Neural progenitor cell (in vitro differentiated cells): ENCODE data around the gene UPP1. TPM values are rescaled to one million over a fixed set of nuclear protein-coding genes. Genes with fewer than 3 reads are reported as not detected.

Experiments used
- DNase-seq: peaks from one replicate; pipeline ENCODE4 v3.0.0-alpha.2; 2016; ENCODE audit warnings: low spot score
- H2AFZ ChIP-seq: fragments of 200-600 bp; sonication (generic); replicated peaks from 2 replicates; pipeline ENCODE4 v1.6.1; 2016; ENCODE audit warnings: antibody characterized with exemption
- H3F3A ChIP-seq: fragments of 200-600 bp; sonication (generic); 2 replicates; pipeline ENCODE4 v1.6.1; 2016; ENCODE audit warnings: antibody characterized with exemption, low read depth
- H3K27ac ChIP-seq: fragments of 200-600 bp; sonication (generic); 2 replicates; pipeline ENCODE4 v1.5.1; 2016; ENCODE audit warnings: mild to moderate bottlenecking
- H3K27me3 ChIP-seq: fragments of 200-600 bp; sonication (generic); 2 replicates; pipeline ENCODE4 v1.6.1; 2016; ENCODE audit warnings: mild to moderate bottlenecking, moderate library complexity
- H3K36me3 ChIP-seq: fragments of 200-600 bp; sonication (generic); 2 replicates; pipeline ENCODE4 v1.5.1; 2016
- H3K4me1 ChIP-seq: fragments of 200-600 bp; sonication (generic); 2 replicates; pipeline ENCODE4 v1.6.1; 2016; ENCODE audit warnings: mixed run types
- H3K4me2 ChIP-seq: fragments of 200-600 bp; sonication (generic); 2 replicates; pipeline ENCODE4 v1.6.1; 2016
- H3K4me3 ChIP-seq: fragments of 200-600 bp; sonication (generic); 2 replicates; pipeline ENCODE4 v1.5.1; 2016
- H3K79me2 ChIP-seq: fragments of 200-600 bp; sonication (generic); 2 replicates; pipeline ENCODE4 v1.6.1; 2016; ENCODE audit warnings: low read depth
- H3K9ac ChIP-seq: fragments of 200-600 bp; sonication (generic); 2 replicates; pipeline ENCODE4 v1.6.1; 2016
- H3K9me3 ChIP-seq: fragments of 200-600 bp; sonication (generic); 2 replicates; pipeline ENCODE4 v1.5.1; 2016; ENCODE audit warnings: low read depth
- H4K20me1 ChIP-seq: fragments of 200-600 bp; sonication (generic); 2 replicates; pipeline ENCODE4 v1.6.1; 2016; ENCODE audit warnings: low read depth
- H3K27ac Mint-ChIP-seq: 3 replicates; pipeline ENCODE4 v1.8.0; 2021; ENCODE audit warnings: mixed read lengths
- H3K27me3 Mint-ChIP-seq: 2 replicates; pipeline ENCODE4 v1.8.0; 2022; ENCODE audit warnings: low read depth, mild to moderate bottlenecking, inconsistent platforms, moderate library complexity, mixed read lengths; ENCODE audit not compliant: insufficient read depth
- H3K36me3 Mint-ChIP-seq: 3 replicates; pipeline ENCODE4 v1.8.0; 2021; ENCODE audit warnings: mixed read lengths
- H3K4me1 Mint-ChIP-seq: 3 replicates; pipeline ENCODE4 v1.8.0; 2021; ENCODE audit warnings: mixed read lengths
- H3K4me3 Mint-ChIP-seq: 3 replicates; pipeline ENCODE4 v1.8.0; 2021; ENCODE audit warnings: mild to moderate bottlenecking, moderate library complexity, mixed read lengths
- H3K9me3 Mint-ChIP-seq: 3 replicates; pipeline ENCODE4 v1.8.0; 2020; ENCODE audit warnings: mixed read lengths
- EZH2 ChIP-seq: fragments of 200-600 bp; sonication (generic); IDR thresholded peaks from 2 replicates; pipeline ENCODE4 v1.6.1; 2017; ENCODE audit warnings: antibody characterized with exemption, mild to moderate bottlenecking, moderate library complexity
- EZH2phosphoT487 ChIP-seq: fragments of 200-600 bp; sonication (generic); IDR thresholded peaks from 2 replicates; pipeline ENCODE4 v1.6.1; 2017; ENCODE audit warnings: antibody characterized with exemption
- total RNA-seq: library from RNA; depleted of rRNA; stranded (reverse); fragments of >200 nt; gene quantifications from 2 replicates; pipeline ENCODE4 v1.2.3, GENCODE V29; 2015; ENCODE audit warnings: low replicate concordance
- TF ChIP-seq, protein P1 (sequence below): fragments of 200-600 bp; sonication (generic); IDR thresholded peaks from 2 replicates; pipeline ENCODE4 v1.5.1; 2017; ENCODE audit warnings: antibody characterized with exemption, mild to moderate bottlenecking

UPP1 gene
- total RNA-seq, 1 donor from 2014 or later: 11.2 TPM

DNA sequence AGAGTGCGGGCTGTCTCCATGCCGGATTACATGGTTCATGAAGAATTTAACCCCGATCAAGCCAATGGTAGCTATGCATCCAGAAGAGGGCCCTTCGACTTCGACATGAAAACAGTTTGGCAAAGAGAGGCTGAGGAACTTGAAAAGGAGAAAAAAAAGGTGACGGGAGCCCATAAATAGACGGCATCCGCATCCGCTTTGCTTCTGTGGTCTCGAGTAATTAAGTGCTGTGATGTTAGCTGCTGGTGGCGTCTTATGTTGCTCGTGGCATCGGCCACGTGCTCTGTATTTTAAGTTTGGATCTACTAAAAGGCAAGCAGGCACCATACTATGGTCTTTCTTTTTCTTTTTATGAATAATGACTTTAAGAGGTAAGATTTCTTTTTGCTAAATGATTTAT is 42.6 kb upstream of the UPP1 start:
- no peak for DNase-seq
- no peak for TF ChIP-seq EZH2phosphoT487
- no peak for TF ChIP-seq EZH2
- TF ChIP-seq, protein P1, sequence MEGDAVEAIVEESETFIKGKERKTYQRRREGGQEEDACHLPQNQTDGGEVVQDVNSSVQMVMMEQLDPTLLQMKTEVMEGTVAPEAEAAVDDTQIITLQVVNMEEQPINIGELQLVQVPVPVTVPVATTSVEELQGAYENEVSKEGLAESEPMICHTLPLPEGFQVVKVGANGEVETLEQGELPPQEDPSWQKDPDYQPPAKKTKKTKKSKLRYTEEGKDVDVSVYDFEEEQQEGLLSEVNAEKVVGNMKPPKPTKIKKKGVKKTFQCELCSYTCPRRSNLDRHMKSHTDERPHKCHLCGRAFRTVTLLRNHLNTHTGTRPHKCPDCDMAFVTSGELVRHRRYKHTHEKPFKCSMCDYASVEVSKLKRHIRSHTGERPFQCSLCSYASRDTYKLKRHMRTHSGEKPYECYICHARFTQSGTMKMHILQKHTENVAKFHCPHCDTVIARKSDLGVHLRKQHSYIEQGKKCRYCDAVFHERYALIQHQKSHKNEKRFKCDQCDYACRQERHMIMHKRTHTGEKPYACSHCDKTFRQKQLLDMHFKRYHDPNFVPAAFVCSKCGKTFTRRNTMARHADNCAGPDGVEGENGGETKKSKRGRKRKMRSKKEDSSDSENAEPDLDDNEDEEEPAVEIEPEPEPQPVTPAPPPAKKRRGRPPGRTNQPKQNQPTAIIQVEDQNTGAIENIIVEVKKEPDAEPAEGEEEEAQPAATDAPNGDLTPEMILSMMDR: no peak
- H3K27ac ChIP-seq: no peak overlapping the region
- H2AFZ ChIP-seq: no peak overlapping the region
- Mint-ChIP-seq H3K27me3 (peaks cover 19% of the 10 kb centered on the region), H3K4me3 (no peak overlapping the region), H3K36me3 (no peaks in the 10 kb centered on the region), H3K27ac (no peak overlapping the region), H3K9me3 (no peaks in the 10 kb centered on the region), H3K4me1 (no peaks in the 10 kb centered on the region)
- H3F3A ChIP-seq: no peaks in the 10 kb centered on the region
- no peaks in the 10 kb centered on the region for H3K79me2 ChIP-seq
- H3K9ac ChIP-seq: no peak overlapping the region
- H3K9me3 ChIP-seq: no peaks in the 10 kb centered on the region
- no peaks in the 10 kb centered on the region for H4K20me1 ChIP-seq
- no peak overlapping the region for H3K4me2 ChIP-seq
- H3K27me3 ChIP-seq: no peaks in the 10 kb centered on the region
- H3K4me1 ChIP-seq: no peaks in the 10 kb centered on the region
- no peaks in the 10 kb centered on the region for H3K36me3 ChIP-seq
- no peak overlapping the region for H3K4me3 ChIP-seq

DNA sequence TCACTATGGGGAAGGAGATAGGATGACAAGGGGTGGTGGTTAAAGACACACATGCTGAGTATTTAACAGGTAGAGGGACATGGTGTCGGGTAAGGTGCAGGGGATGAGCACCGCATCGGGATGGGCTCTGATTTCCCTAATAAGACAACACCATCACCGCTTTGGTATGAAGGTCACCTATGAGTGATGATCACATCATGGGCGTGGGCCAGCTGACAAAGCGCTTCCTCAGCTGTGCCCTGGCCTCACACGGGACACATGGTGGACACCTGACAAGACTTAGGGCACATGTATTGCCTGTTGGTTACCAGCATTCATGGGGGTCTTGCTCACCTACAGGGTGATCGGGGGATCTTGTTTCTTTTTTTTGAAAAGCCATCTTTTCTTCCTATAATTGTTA is 41.0 kb upstream of the UPP1 start:
- H2AFZ ChIP-seq: no peak overlapping the region
- DNase-seq: no peak
- no peaks in the 10 kb centered on the region for H3K9me3 ChIP-seq
- H3K4me1 ChIP-seq: no peaks in the 10 kb centered on the region
- H3K4me3 Mint-ChIP-seq: no peak overlapping the region
- H3K27me3 Mint-ChIP-seq: peaks cover 15% of the 10 kb centered on the region
- no peak overlapping the region for H3K27ac ChIP-seq
- no peaks in the 10 kb centered on the region for H3K9me3 Mint-ChIP-seq
- no peak overlapping the region for H3K27ac Mint-ChIP-seq
- no peaks in the 10 kb centered on the region for H3K79me2 ChIP-seq
- no peaks in the 10 kb centered on the region for H3K36me3 ChIP-seq
- H3F3A ChIP-seq: no peaks in the 10 kb centered on the region
- no peak overlapping the region for H3K4me2 ChIP-seq
- H4K20me1 ChIP-seq: no peaks in the 10 kb centered on the region
- TF ChIP-seq EZH2phosphoT487 (no peak), EZH2 (no peak)
- TF ChIP-seq, protein P1: no peak
- H3K4me3 ChIP-seq: no peak overlapping the region
- no peaks in the 10 kb centered on the region for H3K27me3 ChIP-seq
- no peak overlapping the region for H3K9ac ChIP-seq
- H3K36me3 Mint-ChIP-seq: no peaks in the 10 kb centered on the region
- no peaks in the 10 kb centered on the region for H3K4me1 Mint-ChIP-seq

DNA sequence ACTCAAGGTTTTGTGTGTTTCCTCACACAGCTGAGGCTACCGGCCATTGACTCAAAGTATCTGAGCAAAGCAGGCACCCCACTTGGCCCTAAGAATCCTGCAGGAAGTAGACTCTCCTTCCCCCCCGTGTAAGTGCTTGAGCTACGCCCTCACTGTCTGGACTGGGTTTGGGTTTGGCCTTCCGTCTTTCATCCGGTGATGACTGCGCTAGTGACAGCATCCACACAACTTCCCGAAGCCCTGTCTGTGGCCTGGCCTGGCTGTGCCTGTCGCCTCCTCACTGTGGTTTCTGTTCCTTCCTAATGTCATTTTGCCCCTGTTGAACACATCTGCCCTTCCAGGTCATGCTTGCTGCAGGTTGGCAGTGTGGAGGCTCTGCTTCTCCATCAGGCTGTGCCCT is 39.2 kb upstream of the UPP1 start:
- no peak for DNase-seq

More for the DNA sequence above, 39.2 kb upstream of the UPP1 start:
- no peaks in the 10 kb centered on the region for H3K9me3 ChIP-seq
- no peaks in the 10 kb centered on the region for H3K4me1 ChIP-seq
- H3K27me3 Mint-ChIP-seq: peaks cover 10% of the 10 kb centered on the region
- TF ChIP-seq, protein P1: no peak
- TF ChIP-seq EZH2phosphoT487 (no peak), EZH2 (no peak)
- H3K79me2 ChIP-seq: no peaks in the 10 kb centered on the region
- no peaks in the 10 kb centered on the region for H3K36me3 ChIP-seq
- H3K4me3 Mint-ChIP-seq: no peak overlapping the region
- no peak overlapping the region for H3K4me2 ChIP-seq
- no peak overlapping the region for H3K27ac ChIP-seq
- H3K4me3 ChIP-seq: no peak overlapping the region
- no peak overlapping the region for H3K9ac ChIP-seq
- no peaks in the 10 kb centered on the region for H3K9me3 Mint-ChIP-seq
- no peak overlapping the region for H2AFZ ChIP-seq
- H3K27ac Mint-ChIP-seq: no peak overlapping the region
- no peaks in the 10 kb centered on the region for H3K4me1 Mint-ChIP-seq
- H3F3A ChIP-seq: no peaks in the 10 kb centered on the region
- no peaks in the 10 kb centered on the region for H4K20me1 ChIP-seq
- H3K27me3 ChIP-seq: no peaks in the 10 kb centered on the region
- H3K36me3 Mint-ChIP-seq: no peaks in the 10 kb centered on the region
